ENCODE results near the gene TM9SF1.

DNA sequence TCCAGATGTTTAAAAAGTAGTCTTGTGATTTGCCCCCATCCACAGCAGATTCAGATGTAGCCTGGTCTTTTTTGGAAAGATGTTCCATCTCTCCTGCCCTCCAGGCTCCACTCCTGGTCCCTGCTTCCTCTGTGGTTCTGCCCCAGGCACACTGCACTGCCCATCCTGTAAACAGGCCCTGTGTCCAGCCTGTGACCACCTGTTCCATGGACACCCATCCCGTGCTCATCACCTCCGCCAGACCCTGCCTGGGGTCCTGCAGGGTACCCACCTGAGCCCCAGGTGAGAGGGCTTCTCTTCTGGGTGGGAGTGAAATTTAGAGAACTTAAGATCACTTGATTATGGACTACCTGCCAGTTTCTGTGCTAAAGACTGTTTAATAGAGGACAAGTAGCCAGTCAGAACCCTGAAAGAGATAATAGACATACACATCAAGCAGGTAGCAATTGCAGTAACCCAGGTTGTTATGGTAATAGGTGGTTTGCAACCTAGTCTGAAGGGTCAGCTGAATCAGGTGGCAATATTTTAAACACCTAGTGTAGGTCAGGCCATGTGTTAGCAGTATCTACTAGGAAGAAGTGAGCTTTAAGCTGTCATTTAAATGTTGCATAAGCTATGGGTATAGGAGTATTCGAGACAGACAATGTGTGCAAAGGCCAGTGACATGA is 45.8 kb downstream of the TM9SF1 start:
- TF ChIP-seq, protein P1, sequence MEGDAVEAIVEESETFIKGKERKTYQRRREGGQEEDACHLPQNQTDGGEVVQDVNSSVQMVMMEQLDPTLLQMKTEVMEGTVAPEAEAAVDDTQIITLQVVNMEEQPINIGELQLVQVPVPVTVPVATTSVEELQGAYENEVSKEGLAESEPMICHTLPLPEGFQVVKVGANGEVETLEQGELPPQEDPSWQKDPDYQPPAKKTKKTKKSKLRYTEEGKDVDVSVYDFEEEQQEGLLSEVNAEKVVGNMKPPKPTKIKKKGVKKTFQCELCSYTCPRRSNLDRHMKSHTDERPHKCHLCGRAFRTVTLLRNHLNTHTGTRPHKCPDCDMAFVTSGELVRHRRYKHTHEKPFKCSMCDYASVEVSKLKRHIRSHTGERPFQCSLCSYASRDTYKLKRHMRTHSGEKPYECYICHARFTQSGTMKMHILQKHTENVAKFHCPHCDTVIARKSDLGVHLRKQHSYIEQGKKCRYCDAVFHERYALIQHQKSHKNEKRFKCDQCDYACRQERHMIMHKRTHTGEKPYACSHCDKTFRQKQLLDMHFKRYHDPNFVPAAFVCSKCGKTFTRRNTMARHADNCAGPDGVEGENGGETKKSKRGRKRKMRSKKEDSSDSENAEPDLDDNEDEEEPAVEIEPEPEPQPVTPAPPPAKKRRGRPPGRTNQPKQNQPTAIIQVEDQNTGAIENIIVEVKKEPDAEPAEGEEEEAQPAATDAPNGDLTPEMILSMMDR (IDR thresholded peaks at IDR 0.05): no peak
- TF ChIP-seq POLR2A (IDR thresholded peaks at IDR 0.05) (no peak), EP300 (IDR thresholded peaks at IDR 0.05) (no peak)

All from tibial nerve (tissue), 4 donors.